ENCODE data around the gene MX1. TPM values are rescaled to one million over a fixed set of nuclear protein-coding genes. Genes with fewer than 3 reads are reported as not detected.

Gene MX1
- total RNA-seq (2014; rRNA removed), result 3.8 and 8.4 TPM in 2 replicates
- polyA plus RNA-seq (2012), result 1.5 TPM

DNA sequence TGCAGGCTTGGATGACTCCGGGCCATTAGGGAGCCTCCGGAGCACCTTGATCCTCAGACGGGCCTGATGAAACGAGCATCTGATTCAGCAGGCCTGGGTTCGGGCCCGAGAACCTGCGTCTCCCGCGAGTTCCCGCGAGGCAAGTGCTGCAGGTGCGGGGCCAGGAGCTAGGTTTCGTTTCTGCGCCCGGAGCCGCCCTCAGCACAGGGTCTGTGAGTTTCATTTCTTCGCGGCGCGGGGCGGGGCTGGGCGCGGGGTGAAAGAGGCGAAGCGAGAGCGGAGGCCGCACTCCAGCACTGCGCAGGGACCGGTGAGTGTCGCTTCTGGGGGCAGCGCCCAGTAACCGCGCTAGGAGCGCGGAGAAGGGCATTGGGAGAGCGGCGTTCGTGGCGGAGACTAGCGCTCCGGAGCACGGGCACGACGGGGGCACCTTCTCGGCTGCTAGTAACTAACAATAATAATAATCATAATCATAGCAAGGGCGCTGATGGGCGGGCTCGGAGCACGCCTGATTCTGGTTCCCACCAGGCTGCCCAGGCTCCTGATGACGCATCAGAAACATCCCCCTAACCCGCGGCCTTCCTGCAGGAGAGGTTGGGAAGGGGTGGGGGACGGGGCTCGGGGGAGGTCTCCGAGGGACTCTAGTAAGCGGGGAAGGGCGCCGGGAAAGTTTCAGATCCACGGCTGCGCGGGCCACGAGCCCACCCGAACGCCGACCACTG lies at the start of gene MX1:
MX1 (plus strand) TSS at position 286 of the 722 bp plus-strand sequence. CDS start 5,832 bp downstream, outside the sequence.
- DNase-seq (ENCODE audit: low read depth), result no peak

DNA sequence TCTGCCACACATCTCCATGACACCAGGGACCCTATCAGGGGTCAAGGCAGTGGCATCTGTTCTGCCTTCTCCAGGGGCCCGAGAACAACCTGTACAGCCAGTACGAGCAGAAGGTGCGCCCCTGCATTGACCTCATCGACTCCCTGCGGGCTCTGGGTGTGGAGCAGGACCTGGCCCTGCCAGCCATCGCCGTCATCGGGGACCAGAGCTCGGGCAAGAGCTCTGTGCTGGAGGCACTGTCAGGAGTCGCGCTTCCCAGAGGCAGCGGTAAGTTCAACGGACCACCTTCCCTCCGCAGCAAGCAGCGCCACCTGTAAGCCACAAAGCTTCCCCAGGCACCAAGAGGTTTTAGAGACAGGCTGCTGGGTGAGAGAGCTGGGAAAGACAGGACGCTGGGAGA lies 48.3 kb upstream of the MX1 start:
- DNase-seq (ENCODE audit: low read depth), result no peak

- no peak for DNase-seq (ENCODE audit: low read depth)
These were observed 47.2 kb upstream of the MX1 start for GRCh38 chr21:41378849-41379248.

- no peak for DNase-seq (ENCODE audit: low read depth)
These were observed 46.1 kb upstream of the MX1 start for GRCh38 chr21:41379901-41380300.

DNA sequence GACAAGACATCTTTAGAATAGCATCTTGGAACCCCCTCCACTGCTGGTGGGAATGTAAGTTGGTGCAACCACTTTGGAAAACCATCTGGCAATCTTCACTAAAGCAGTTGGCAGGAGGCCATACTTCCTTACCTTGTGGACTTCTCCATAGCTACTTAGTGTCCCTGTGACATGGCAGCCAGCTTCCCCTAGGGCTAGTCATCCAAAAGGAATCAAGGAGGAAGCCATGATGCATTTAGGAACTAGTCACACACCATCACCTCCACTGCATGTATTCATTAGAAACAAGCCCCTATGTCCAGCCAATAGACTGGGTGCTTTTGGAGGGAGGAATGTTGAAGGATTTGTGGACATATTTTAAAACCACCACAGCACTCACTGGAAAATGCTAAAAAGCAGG lies 44.3 kb upstream of the MX1 start:
- DNase-seq (ENCODE audit: low read depth), result no peak

DNA sequence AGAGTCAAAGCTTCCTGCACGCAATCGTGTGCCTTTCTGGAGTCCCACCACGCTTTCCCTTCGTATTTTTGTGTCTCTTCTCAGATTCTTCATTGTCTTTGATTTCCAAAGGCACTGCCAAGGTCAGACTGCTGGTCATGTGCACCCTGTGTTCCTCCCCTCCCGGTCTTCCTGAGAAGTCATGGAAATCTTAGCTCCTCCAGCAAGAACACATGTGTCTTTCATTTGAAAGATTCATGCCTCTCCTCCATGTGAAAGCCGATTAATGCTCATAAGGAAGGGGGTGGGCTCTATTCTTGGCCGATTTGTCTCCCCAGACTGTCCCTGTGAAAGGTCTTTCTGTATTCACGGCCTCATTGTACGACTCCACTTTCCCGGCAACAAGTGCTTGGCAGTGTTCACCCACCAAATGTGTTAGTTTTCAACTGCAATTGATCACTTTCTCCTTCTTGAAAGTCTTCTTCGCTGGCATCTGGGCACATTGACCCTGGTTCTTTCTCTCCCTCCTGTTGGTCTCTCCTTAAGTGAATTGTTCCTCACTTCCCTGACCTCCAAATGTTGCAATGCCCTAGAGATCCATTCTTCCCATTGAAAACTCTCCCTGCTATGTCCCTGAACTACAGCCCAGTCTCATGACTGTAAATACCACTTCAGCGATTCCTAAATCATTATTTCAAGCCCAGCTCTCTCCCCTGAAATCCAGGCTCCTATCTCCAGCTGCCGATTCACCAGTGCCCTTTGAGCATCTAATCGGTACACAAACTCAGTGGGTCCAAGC lies 38.8 kb upstream of the MX1 start:
- DNase-seq (ENCODE audit: low read depth), result no peak

DNA sequence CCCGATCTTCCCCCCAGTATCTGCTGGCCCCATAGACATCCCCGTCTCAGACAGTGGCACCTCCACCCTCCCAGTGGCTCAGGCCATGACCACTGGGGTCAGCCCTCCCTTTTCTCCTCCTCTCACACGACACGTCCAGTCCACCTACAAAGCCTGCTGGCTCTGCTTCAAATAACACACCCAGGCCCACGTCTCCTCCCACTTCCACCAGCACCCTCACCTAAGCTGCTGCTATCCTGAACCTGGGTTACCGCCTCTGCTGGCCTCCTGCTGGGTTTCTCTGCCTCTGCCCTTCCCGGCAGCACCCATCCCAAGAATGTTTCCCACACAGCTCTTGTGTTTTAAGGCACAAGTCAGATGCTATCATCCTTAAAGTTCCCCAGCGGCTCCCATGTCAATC lies 38.2 kb upstream of the MX1 start:
- DNase-seq (ENCODE audit: low read depth), result no peak

DNA sequence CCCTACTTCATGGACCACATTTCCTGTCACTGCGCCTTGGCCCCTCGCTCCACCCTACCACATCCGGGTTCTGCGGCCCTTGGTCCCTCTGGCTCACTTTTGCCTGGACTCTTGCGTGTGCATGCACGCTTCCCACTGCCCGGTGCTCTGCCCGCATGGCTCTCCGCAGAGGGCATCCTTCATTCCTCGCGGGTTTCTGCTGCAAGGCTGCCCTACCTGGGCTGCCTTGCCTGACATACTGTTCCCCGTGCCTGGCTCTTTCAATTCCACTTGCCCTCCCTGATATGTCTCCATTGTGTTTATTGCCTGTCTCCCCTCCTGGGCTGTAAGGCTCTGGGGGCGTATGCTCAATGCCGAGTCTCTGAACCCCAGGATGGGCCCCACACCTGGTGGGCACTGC lies 37.8 kb upstream of the MX1 start:
- no peak for DNase-seq (ENCODE audit: low read depth)

- DNase-seq (ENCODE audit: low read depth), result no peak
These were observed 35.9 kb upstream of the MX1 start for GRCh38 chr21:41390043-41390639.

DNA sequence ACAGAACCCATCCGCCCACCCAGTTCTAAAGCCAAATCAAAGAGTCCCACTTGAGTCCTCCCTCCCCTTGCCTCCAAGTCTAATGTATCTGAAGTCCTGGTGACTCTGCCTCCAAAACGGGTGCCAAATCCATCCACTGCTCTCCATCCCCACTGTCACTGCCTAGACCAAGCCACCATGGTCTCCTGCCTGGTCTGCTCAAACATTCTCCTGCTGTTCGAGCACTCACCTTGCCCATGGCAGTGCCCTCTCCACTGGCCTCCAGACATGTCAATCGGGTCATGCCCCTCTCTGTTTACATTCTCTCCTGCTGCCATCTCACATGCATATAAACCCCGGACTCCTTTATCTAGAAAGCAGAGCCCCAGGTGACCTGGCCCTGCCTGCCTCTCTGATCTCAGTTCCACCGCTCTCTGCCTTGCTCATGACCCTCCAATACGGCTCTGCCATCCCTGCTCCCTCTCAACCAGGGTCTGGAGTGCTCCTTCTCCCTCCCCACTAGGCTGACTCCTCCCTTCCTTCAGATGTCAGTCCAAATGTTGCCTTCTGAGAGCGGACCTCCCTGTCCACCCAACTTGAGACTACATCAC lies 32.1 kb upstream of the MX1 start:
- DNase-seq (ENCODE audit: low read depth), result no peak

- no peak for DNase-seq (ENCODE audit: low read depth)
These were observed 29.4 kb upstream of the MX1 start for GRCh38 chr21:41396558-41397075.

DNA sequence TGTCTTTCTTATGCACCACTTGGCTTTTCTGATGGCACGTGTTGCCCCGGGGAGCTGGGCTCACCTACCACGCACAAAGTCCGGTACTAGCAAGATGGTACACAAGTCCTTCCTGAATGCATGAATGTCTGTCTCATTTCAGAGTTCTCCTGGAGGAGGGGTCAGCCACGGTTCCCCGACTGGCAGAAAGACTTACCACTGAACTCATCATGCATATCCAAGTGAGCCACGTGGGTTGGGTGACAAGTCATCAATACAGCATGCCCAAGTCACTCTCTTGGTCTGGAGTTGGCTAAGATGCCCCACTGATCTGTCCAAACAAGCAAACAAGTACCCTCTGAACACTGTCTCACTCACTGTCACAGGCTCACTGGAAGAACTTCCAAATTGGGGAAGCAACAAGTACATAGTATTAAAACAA lies 28.6 kb upstream of the MX1 start:
- DNase-seq (ENCODE audit: low read depth), result no peak

DNA sequence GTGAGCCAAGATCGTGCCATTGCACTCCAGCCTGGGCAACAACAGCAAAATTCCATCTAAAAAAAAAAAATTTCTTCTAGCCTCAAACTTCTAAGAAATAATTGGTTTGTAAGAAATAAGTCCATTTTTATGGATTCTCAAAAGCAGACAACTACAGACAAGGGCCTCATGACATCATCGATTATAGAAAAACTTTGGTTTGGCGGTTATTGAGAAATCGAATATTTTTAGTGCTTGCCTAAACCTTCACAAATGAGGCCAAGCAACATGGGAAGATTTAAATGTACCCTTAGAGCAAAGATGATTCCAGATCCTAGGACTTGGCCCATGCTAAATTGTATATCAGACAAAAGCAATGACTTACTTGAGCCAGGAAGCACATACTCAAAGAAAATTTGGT lies 27.8 kb upstream of the MX1 start:
- no peak for DNase-seq (ENCODE audit: low read depth)

DNA sequence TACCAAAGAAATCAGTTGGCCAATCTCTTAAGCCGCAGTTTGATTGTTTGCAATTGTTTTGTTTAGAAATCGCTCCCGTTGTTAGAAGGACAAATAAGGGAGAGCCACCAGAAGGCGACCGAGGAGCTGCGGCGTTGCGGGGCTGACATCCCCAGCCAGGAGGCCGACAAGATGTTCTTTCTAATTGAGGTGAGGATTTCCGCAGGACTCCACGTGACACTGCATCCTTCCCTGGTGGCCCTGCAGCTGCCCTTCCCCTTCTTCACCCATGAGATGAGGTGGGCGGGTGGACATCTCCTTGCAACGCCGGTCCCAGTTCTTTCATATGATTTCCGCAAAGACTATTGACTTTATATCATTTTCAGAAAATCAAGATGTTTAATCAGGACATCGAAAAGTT lies 27.2 kb upstream of the MX1 start:
- no peak for DNase-seq (ENCODE audit: low read depth)

- DNase-seq (ENCODE audit: low read depth), result no peak
These were observed 26.7 kb upstream of the MX1 start for GRCh38 chr21:41399246-41399800.

DNA sequence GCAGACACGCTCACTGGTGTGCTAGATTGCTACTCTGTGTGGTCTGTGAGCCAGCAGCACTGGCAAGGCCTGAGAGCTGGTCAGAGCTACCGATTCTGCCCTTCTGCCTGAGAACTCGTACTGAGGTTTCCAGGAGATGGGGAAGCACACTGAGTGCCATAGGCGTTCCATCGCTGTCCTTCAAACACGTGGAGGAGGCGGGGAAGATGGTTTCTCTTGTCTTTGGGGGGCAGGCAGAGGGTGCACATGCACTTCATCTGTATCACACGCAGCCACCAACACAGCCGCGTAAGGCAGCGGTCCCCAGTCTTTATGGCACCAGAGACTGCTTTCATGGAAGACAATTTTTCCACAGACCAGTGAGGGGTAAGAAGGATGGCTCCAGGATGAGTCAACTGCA lies 23.8 kb upstream of the MX1 start:
- no peak for DNase-seq (ENCODE audit: low read depth)

DNA sequence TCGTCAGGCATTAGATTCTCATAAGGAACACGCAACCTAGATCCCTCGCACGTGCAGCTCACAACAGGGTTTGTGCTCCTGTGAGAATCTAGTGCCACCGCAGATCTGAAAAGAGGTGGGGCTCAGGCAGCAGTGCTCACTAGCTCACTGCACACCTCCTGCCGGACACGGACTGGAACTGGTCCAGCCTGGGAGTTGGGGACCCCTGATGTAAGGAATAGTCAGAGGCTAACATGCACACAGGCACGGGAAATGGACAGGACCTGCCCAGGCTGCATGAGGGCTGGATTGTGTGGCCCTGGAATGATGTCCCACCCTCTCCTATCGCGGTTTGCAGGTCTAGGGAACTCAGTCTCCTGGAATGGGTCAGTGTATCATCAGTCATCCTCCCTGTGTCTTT lies 23.2 kb upstream of the MX1 start:
- no peak for DNase-seq (ENCODE audit: low read depth)

- DNase-seq (ENCODE audit: low read depth), result no peak
These were observed 22.7 kb upstream of the MX1 start for GRCh38 chr21:41403331-41403730.

- DNase-seq (ENCODE audit: low read depth), result no peak
These were observed 22.1 kb upstream of the MX1 start for GRCh38 chr21:41403966-41404365.

DNA sequence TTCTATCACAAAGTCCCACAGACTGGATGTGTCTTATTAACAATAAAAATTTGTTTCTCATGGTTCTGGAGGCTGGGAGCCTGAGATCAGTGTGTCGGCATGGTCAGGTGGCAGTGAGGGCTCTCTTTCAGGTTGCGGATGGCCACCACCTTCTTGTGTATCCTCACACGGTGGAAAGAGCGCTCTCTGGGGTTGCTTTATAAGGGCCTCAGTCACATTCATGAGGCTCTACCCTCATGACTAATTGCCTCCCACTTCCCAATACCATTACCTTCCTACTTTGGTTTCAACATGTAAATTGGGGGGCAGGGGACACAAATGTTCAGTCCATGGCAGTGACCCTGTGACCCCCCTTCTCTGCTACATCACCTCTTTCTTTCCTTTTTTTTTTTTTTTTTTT lies 20.7 kb upstream of the MX1 start:
- no peak for DNase-seq (ENCODE audit: low read depth)

DNA sequence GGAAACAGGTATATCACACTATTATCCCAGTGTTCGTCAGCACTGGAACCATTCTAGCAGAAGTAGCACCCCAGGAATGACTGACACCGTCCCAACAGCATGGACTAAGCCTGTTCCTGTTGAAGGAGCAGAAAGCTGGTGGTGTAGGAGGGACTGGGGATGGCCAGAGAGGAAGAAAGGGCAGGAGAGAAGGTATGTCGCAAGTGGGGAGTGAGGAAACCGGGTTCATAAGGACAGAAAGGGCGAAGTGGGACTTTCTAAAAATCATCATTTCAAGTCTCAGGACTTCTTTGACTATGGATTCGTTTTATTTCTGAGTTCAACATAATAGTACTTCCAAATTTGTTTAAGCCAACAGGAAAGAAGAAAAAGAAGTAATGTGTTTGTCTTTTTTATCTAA lies 19.7 kb upstream of the MX1 start:
- no peak for DNase-seq (ENCODE audit: low read depth)

All from LHCN-M2 (cell line).